HCT116 (cell line): ENCODE measurements around the gene CHAF1A. TPM values are rescaled to one million over a fixed set of nuclear protein-coding genes. Genes with fewer than 3 reads are reported as not detected.

Experiments
- ATAC-seq: fragments of 200-7000 bp; cut with Tn5 transposase; 2 replicates; pipeline ENCODE4 v1.9.1; 2020; ENCODE audit warnings: mild to moderate bottlenecking, moderate library complexity
- BruUV-seq: library from RNA; stranded (reverse); fragments of 400-500 nt; replicated peaks from 2 replicates; lab custom pipeline; 2021; lab: Mats Ljungman, UMichigan
- CTCF ChIA-PET: fragments of 300-600 bp; sonication (Branson Sonifier 250); formaldehyde crosslinking; loops from one replicate; lab custom pipeline; 2021; ENCODE audit warnings: antibody characterized with exemption; lab: Charles Lee
- POLR2A ChIA-PET: fragments of 300-600, 350-600 bp; sonication (Branson Sonifier 250); formaldehyde crosslinking; loops from one replicate; lab custom pipeline; 2021; ENCODE audit warnings: antibody characterized with exemption; lab: Charles Lee
- RAD21 ChIA-PET, 2 experiments: fragments of 300-600 bp; sonication (Branson Sonifier 250); formaldehyde crosslinking; loops; one replicate each; lab custom pipeline; 2023; ENCODE audit warnings: low total read pairs in 2 of 2; ENCODE audit not compliant: uncharacterized antibody in 2 of 2, unreplicated experiment in 2 of 2, low non-redundant PET in 1 of 2; lab: Charles Lee
- DNase-seq: peaks from one replicate; pipeline ENCODE4 v3.0.0-alpha.2; 2010; ENCODE audit warnings: low read depth, low spot score
- H2AFZ ChIP-seq: fragments of 200-600 bp; shearing (Covaris generic), sonication (generic); 2 replicates; pipeline ENCODE4 v1.6.1; 2017; ENCODE audit warnings: low read depth, mixed run types, mixed read lengths, antibody characterized with exemption, low read length; ENCODE audit not compliant: poor library complexity, severe bottlenecking
- H3K27ac ChIP-seq: 2 replicates; pipeline ENCODE4 v1.5.1; 2012; ENCODE audit warnings: low read depth, low read length
- H3K27me3 ChIP-seq: fragments of 200-600 bp; sonication (generic); 2 replicates; pipeline ENCODE4 v1.6.1; 2016; ENCODE audit warnings: mixed run types, low read length, mixed read lengths; ENCODE audit not compliant: insufficient read depth
- H3K36me3 ChIP-seq, 2 experiments: fragments of 200-500 bp in 1 of 2; fragments of 200-600 bp in 1 of 2; sonication (Bioruptor generic) in 1 of 2; sonication (generic) in 1 of 2; 2 replicates each; pipeline versions ENCODE4 v1.5.1 to v1.6.1; 2014 to 2016; ENCODE audit warnings: low read length in 2 of 2, inconsistent platforms in 1 of 2, mixed read lengths in 1 of 2, mixed run types in 1 of 2; ENCODE audit not compliant: insufficient read depth in 2 of 2, control insufficient read depth in 1 of 2
- H3K4me1 ChIP-seq, 2 experiments: fragments of 200-600 bp in 1 of 2; sonication (generic) in 1 of 2; 2 replicates each; pipeline versions ENCODE4 v1.5.1 to v1.6.1; 2012 to 2017; ENCODE audit warnings: low read length in 2 of 2, inconsistent platforms in 1 of 2, mild to moderate bottlenecking in 1 of 2, mixed read lengths in 1 of 2, mixed run types in 1 of 2, moderate library complexity in 1 of 2; ENCODE audit not compliant: insufficient read depth in 2 of 2, control insufficient read depth in 1 of 2
- H3K4me2 ChIP-seq: fragments of 200-600 bp; sonication (generic); 2 replicates; pipeline ENCODE4 v1.6.1; 2017; ENCODE audit warnings: mixed run types, low read length, mixed read lengths
- H3K4me3 ChIP-seq, 2 experiments: fragments of 200-600 bp in 1 of 2; sonication (generic) in 1 of 2; replicated peaks in 1 of 2; 2 replicates each; pipeline ENCODE4 v1.5.1; 2011 to 2016; ENCODE audit warnings: low read length in 2 of 2, control low read depth in 1 of 2, low read depth in 1 of 2, mild to moderate bottlenecking in 1 of 2, mixed read lengths in 1 of 2, mixed run types in 1 of 2
- H3K79me2 ChIP-seq: fragments of 200-600 bp; sonication (generic); 2 replicates; pipeline ENCODE4 v1.6.1; 2017; ENCODE audit warnings: mild to moderate bottlenecking, mixed run types, low read length, moderate library complexity, mixed read lengths; ENCODE audit not compliant: insufficient read depth
- H3K9ac ChIP-seq: fragments of 200-600 bp; sonication (generic); 2 replicates; pipeline ENCODE4 v1.6.1; 2016; ENCODE audit warnings: low read length, mixed read lengths
- H3K9me2 ChIP-seq: fragments of 200-600 bp; sonication (generic), shearing (Covaris generic); 2 replicates; pipeline ENCODE4 v1.6.1; 2017; ENCODE audit warnings: mixed run types, mild to moderate bottlenecking, moderate library complexity; ENCODE audit not compliant: insufficient read depth
- H3K9me3 ChIP-seq, 2 experiments: fragments of 200-500 bp in 1 of 2; fragments of 200-600 bp in 1 of 2; sonication (Bioruptor generic) in 1 of 2; sonication (generic) in 1 of 2; 2 replicates each; pipeline ENCODE4 v1.6.1; 2014 to 2017; ENCODE audit warnings: low read length in 2 of 2, mixed read lengths in 2 of 2, inconsistent platforms in 1 of 2, low read depth in 1 of 2, mild to moderate bottlenecking in 1 of 2, mixed run types in 1 of 2, moderate library complexity in 1 of 2; ENCODE audit not compliant: control insufficient read depth in 1 of 2, insufficient read depth in 1 of 2
- H4K20me1 ChIP-seq: fragments of 200-600 bp; sonication (generic), shearing (Covaris generic); 2 replicates; pipeline ENCODE4 v1.6.1; 2017; ENCODE audit warnings: mixed run types, mild to moderate bottlenecking, moderate library complexity; ENCODE audit not compliant: insufficient read depth
- ATF3 ChIP-seq: IDR thresholded peaks from 2 replicates; pipeline ENCODE4 v1.6.1; 2012
- CBX3 ChIP-seq: IDR thresholded peaks from 2 replicates; pipeline ENCODE4 v1.6.1; 2012; ENCODE audit warnings: low read depth
- CEBPB ChIP-seq: IDR thresholded peaks from 2 replicates; pipeline ENCODE4 v1.6.1; 2012; ENCODE audit warnings: low read depth
- CTCF ChIP-seq, 3 experiments: fragments of 200-600 bp in 1 of 3; sonication (generic) in 1 of 3; IDR thresholded peaks in 2 of 3; conservative IDR thresholded peaks in 1 of 3; 2 replicates each; pipeline ENCODE4 v1.5.1; 2012 to 2017; ENCODE audit warnings: low read depth in 2 of 3, low read length in 2 of 3, antibody characterized with exemption in 1 of 3, borderline replicate concordance in 1 of 3, control low read depth in 1 of 3, mild to moderate bottlenecking in 1 of 3, mixed read lengths in 1 of 3, mixed run types in 1 of 3, moderate library complexity in 1 of 3; ENCODE audit not compliant: insufficient read depth in 1 of 3
- EGR1 ChIP-seq: IDR thresholded peaks from 2 replicates; pipeline ENCODE4 v1.6.1; 2012; ENCODE audit warnings: low read depth
- ELF1 ChIP-seq: IDR thresholded peaks from 2 replicates; pipeline ENCODE4 v1.6.1; 2012; ENCODE audit warnings: low read depth, borderline replicate concordance
- EZH2 ChIP-seq: fragments of 200-600 bp; sonication (generic); IDR thresholded peaks from 2 replicates; pipeline ENCODE4 v1.6.1; 2017; ENCODE audit warnings: antibody characterized with exemption, mixed run types
- EZH2phosphoT487 ChIP-seq: fragments of 200-600 bp; IDR thresholded peaks from 2 replicates; pipeline ENCODE4 v1.6.1; 2018; ENCODE audit warnings: antibody characterized with exemption, borderline replicate concordance
- FOSL1 ChIP-seq: IDR thresholded peaks from 2 replicates; pipeline ENCODE4 v1.6.1; 2012; ENCODE audit warnings: low read depth
- JUND ChIP-seq: IDR thresholded peaks from 2 replicates; pipeline ENCODE4 v1.6.1; 2012
- MAX ChIP-seq: IDR thresholded peaks from 2 replicates; pipeline ENCODE4 v1.6.1; 2012
- POLR2A ChIP-seq: IDR thresholded peaks from 2 replicates; pipeline ENCODE4 v1.7.0; 2011; ENCODE audit warnings: borderline replicate concordance; ENCODE audit not compliant: insufficient read depth, insufficient read length; ENCODE audit errors: extremely low read depth
- RAD21 ChIP-seq: IDR thresholded peaks from 2 replicates; pipeline ENCODE4 v1.6.1; 2012; ENCODE audit warnings: low read depth, mild to moderate bottlenecking
- REST ChIP-seq: IDR thresholded peaks from 2 replicates; pipeline ENCODE4 v1.6.1; 2012; ENCODE audit warnings: low read depth
- TCF7L2 ChIP-seq: IDR thresholded peaks from 2 replicates; pipeline ENCODE4 v1.7.0; 2011; ENCODE audit warnings: borderline replicate concordance, inconsistent platforms; ENCODE audit not compliant: insufficient read depth, insufficient read length; ENCODE audit errors: extremely low read depth
- YY1 ChIP-seq: IDR thresholded peaks from 2 replicates; pipeline ENCODE4 v1.6.1; 2011; ENCODE audit warnings: low read length, low read depth, moderate library complexity, mild to moderate bottlenecking; ENCODE audit not compliant: insufficient replicate concordance; ENCODE audit errors: extremely low read depth
- ZFX ChIP-seq: fragments of 450-650 bp; IDR thresholded peaks from 2 replicates; pipeline ENCODE4 v1.6.1; 2017
- intact Hi-C: fragments of 100-400 bp; cut with micrococcal nuclease; formaldehyde crosslinking; loops from 2 replicates; pipeline ENCODE4 v1.10.0; 2022
- total RNA-seq: library from RNA; stranded (reverse); gene quantifications from one replicate; pipeline ENCODE4 v1.2.1, GENCODE V29; 2021; ENCODE audit not compliant: unreplicated experiment
- TF ChIP-seq, protein P1 (sequence below): IDR thresholded peaks from 2 replicates; pipeline ENCODE4 v1.6.1; 2011; ENCODE audit warnings: mild to moderate bottlenecking, low read length, moderate library complexity; ENCODE audit not compliant: insufficient replicate concordance; ENCODE audit errors: extremely low read depth

The CHAF1A gene
- total RNA-seq, 1 experiment from 2014 or later, result 69.9 TPM

DNA sequence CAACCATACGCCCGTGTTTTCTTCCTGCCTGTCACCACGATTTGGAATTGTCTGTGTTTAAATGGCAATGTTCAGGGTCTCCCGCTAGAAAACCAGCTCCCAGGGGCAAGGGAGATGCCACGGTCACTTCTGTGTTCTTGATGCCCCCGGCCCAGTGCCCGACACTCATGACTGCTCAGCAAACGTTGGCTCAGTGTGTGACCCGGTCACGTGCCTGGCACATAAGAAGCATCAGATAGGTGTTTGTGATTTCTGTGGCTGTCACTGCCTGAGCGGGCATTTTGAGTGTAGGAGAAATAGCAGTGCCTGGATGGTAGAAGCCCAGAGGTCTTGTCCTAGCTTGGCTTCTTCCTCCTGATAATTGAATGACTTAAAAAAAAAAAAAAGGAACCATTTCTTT lies 85.1 kb downstream of the CHAF1A start:
- H3K9me2 ChIP-seq, result no peaks in the 10 kb centered on the region
- no peak overlapping the region for H3K4me3 ChIP-seq
- H3K36me3 ChIP-seq, result peaks cover 6 to 19% of the 10 kb centered on the region in 2 experiments; a peak in 3 of 4 replicates
- no peak for DNase-seq
- BruUV-seq, result no TSS peak
- CTCF ChIA-PET, result no interaction called here
- peaks cover 2% of the 10 kb centered on the region; the same call in 1 of the 2 replicates for H3K79me2 ChIP-seq
- H3K4me2 ChIP-seq, result no peak overlapping the region
- H3K27ac ChIP-seq, result no peak overlapping the region
- intact Hi-C loops, result no loop called here
- H4K20me1 ChIP-seq, result no peaks in the 10 kb centered on the region
- no peaks in the 10 kb centered on the region for H3K27me3 ChIP-seq
- RAD21 ChIA-PET, result no interaction called here
- POLR2A ChIA-PET, result no interaction called here
- TF ChIP-seq FOSL1 (no peak), CTCF (IDR thresholded peaks at IDR 0.05 in 2 of 3, conservative IDR thresholded peaks at IDR 0.05 in 1 of 3; ENCODE audit: borderline replicate concordance in 1 of 3, insufficient read depth in 1 of 3, low read depth in 2 of 3, low read length in 2 of 3) (no peak), CEBPB (no peak), REST (no peak), ELF1 (no peak), CBX3 (no peak), ZFX (no peak), EGR1 (no peak), RAD21 (no peak), POLR2A (no peak), EZH2 (no peak), YY1 (no peak), TCF7L2 (no peak), MAX (no peak), ATF3 (no peak), JUND (no peak), EZH2phosphoT487 (no peak)
- TF ChIP-seq, protein P1, sequence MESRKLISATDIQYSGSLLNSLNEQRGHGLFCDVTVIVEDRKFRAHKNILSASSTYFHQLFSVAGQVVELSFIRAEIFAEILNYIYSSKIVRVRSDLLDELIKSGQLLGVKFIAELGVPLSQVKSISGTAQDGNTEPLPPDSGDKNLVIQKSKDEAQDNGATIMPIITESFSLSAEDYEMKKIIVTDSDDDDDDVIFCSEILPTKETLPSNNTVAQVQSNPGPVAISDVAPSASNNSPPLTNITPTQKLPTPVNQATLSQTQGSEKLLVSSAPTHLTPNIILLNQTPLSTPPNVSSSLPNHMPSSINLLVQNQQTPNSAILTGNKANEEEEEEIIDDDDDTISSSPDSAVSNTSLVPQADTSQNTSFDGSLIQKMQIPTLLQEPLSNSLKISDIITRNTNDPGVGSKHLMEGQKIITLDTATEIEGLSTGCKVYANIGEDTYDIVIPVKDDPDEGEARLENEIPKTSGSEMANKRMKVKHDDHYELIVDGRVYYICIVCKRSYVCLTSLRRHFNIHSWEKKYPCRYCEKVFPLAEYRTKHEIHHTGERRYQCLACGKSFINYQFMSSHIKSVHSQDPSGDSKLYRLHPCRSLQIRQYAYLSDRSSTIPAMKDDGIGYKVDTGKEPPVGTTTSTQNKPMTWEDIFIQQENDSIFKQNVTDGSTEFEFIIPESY, result no peak
- no peak overlapping the region for H3K9ac ChIP-seq
- no peak for ATAC-seq
- H3K4me1 ChIP-seq, result no peaks in the 10 kb centered on the region
- H3K9me3 ChIP-seq, result peaks cover 0 to 3% of the 10 kb centered on the region in 2 experiments; a peak in 1 of 4 replicates
- H2AFZ ChIP-seq, result no peak overlapping the region
